ENCODE data around the gene OR2G3. TPM values are rescaled to one million over a fixed set of nuclear protein-coding genes. Genes with fewer than 3 reads are reported as not detected.
A peak's percentile ranks its signal among the peaks of the same experiment; 100 is the strongest.

OR2G3 gene
- not detected for polyA plus RNA-seq (2013, experiment 1 of 2; ENCODE audit: insufficient read length)
- not detected for polyA plus RNA-seq (2013, experiment 2 of 2; ENCODE audit: insufficient read length)

DNA sequence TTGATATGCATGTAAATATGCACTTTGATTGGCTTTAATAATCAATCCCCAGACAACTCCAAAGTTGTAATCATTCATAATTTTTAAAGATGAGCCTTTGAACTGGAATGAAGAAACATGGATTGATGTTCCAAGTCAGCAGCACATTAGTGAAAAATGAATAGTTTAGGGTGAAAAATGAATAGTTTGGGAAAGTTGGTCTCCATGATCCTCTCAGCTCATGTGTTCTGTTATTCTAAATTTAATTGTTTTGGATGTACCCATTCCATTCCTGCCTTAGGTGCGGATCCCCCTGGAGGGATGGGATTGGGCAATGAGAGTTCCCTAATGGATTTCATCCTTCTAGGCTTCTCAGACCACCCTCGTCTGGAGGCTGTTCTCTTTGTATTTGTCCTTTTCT, at the start of gene OR2G3:
Gene OR2G3 (plus strand): TSS at position 301 of the 400 bp plus-strand sequence. CDS start 0 bp downstream, at position 301.
- no peak for DNase-seq

DNA sequence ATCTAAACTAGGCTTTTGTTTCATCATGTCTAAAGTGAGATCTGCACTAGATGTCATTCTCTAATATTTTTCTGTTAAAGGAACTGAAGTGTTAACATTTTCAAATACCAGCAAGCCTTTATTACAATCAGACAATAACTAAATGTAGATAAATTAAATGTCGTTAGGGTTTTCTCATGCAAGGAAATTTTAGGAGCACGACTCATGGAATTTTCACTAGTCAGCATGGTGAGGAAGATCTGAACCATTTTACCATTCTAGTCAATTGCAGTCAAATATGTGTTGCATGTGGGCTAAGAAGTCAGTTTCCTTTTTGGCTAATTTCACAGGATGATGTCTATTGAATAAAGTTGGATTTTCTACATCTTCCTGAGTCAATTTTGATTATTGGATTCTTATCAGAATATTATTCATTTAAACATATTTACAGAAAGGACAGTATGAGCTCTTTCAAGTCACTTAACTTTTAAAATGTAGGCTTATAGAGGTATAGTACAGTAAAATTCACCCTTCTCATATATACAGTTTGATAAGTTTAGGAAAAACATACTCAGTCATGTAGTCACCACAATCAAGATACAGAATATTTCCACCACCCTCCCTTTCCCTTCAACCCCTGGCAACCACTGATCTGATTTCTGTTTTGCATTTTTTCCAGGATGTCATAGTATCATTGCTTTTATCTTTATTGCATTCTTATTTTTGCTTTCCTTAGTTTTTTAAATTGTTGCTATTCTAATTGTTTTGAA, 47.3 kb upstream of the OR2G3 start:
- DNase-seq, result peak; percentile 44

DNA sequence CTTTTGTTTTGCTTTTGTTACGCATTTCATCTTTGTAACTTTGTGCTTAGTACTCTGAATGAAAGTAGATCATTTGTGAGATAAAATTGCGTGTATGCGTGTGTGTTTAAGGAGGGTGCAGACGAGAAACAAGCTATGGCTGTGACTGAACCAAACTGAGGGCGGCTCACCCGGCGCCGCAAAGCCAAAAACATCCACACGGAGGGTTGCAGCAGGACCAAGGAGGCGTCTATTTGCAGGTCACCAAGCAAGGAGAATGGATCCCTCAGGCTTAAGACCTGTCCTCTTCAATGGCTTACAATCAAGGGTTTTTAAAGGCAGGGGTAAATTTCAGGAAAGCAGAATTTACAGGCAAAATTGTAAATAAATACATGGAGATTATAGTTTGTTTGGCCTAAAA, 43.7 kb upstream of the OR2G3 start:
- no peak for DNase-seq

DNA sequence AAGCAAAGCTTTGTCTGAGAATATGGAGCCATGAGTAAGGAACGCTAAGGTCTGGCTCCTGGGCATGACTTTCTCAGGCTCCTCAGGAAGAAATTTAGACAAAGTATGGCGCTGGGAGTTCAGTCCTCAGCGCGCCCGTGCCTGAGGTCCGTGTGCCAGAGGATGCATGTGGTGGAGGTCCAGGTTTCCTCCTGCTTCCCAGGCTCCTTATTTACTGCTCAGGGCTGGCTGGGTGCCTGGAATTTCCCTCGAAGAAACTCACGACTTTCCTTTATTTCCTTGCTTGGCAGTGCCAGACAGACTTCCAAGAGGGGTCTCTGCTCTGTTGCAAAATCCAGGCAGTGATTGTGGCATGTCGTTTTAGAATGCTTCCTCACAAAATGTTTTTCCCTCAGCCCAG, 43.2 kb upstream of the OR2G3 start:
- no peak for DNase-seq

DNA sequence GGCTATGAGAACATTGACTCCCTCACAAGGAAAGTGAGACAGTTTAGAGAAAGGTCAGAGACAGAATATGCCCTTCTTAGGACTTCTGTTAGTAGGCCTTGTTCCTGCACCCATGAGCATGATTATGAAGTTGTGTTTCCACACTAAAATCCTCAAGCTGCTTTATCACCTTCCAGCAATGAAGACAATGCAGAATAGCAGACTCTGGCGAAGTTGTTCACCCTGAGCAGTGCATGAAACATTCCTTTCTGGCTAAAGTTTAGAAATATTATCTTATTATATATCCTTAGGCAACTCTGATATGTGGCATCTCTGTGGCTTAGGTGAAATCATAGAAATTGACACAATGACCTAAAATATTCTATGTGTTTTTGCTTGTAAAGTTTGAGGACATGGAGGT, 31.1 kb upstream of the OR2G3 start:
- no peak for DNase-seq

DNA sequence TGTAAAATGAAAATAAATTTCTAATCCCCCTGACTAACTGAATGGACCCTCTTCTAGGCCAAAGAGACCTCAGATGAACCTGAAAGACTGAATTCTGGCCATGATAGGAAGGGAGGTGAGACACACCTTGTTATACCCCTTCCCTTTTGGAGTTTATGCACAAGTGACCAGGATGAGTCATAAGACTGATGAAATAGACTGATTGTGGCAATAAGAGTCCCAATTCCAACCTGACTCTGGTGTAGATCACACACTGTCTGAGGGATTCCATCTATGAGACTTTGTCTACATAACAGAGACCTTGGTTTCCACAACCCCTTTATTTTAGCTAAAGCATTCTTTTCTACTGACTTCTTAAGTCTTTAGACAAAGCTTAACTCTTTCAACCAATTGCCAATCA, 30.7 kb upstream of the OR2G3 start:
- no peak for DNase-seq

DNA sequence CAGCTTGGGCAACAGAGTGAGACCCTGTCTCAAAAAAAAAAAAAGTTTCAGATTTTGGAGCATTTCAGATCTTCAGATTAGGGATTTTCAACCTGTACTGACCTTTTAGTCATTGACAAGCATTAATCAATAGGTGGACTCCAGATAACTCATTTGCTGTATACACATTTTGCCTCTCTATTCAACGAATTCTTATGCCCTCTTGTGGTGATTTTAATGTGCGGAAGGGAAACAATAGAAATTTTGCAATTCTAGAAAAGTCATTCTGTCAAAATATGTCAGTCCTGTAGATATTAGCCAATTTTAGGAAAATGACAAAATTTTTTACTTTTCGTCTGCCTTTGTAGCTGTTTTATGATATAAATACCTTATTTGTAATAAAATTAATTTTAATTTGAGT, 28.9 kb upstream of the OR2G3 start:
- no peak for DNase-seq

DNA sequence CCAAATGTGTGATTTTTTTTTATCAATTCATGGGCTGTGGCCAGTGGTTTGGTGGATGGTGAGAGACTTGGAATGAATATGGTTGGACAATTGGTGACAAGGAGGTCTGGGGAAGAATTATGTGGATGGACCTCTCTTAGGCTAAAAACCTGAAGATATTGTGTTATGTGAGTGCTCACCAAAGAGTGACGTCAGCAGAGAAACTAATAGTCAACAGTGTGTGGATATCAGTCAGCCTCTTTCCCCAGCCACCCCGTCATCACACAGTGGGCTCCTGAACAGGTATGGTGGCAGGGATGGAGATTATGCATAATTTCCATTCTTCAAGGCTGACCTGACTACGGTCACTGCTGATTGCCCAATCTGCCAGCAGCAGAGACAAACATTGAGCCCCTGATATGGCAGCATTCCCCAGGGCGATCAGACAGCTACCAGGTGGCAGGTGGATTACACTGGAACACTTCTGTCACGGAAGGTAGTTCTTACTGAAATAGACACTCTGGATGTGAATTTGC, 26.4 kb upstream of the OR2G3 start:
- no peak for DNase-seq

DNA sequence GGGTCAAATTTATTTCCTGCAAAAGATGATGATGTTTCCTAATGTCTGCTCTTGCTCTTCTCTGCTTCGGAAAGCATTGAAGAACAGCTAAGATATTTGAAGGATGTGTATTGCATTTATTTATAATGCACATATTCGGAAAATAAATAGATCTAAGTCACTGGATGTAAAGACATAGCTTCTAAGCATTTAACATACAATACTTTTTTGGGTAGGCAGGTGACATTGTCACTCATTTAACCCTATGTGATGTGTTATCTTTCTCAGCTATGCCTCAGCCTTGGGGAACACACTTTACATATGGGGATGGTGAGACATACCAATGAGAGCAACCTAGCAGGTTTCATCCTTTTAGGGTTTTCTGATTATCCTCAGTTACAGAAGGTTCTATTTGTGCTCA, 17.3 kb upstream of the OR2G3 start, which contains the start of gene OR2G2:
Gene OR2G2 (plus strand): TSS at position 301 of the 400 bp plus-strand sequence. CDS start 0 bp downstream, at position 301.
- no peak for DNase-seq

DNA sequence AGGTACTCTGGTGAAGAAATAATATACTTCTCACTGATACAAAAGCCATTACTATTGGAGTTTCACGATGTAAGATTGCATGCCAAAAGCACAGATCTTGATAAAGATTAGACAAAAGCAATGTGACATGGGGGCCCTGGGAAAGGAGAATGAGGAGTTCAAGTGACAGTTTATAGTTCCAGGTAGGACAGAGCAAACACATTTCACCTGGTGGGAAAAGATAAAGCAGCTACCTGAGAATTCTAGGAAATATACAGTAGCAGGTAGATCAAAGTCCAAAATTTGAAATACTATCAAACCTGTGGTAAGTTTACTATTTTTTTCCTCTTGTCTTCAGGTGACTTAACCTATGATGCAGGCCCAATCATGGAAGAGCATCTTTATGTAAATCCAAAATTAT, 8.0 kb downstream of the OR2G3 start:
- DNase-seq, result no peak

DNA sequence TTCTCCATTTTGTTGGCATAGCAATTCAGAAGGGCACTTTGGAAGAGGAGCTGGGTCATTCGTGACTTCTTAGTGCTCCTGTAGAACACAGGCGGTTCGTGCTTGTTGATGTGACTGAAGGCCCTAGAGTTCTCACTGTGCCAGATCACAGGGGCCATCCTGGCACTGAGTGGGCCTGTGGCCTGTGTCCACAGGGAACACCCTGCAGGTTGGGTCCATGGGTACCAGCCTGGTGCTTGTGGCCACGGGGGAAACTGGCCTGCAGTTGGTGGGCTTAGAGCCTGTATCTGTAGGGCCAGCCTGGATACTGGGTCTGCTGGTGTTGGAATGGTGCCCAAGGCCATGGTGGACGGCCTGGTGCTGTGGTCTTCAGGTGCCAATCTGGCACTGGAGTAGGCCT, 9.2 kb downstream of the OR2G3 start:
- DNase-seq, result no peak

DNA sequence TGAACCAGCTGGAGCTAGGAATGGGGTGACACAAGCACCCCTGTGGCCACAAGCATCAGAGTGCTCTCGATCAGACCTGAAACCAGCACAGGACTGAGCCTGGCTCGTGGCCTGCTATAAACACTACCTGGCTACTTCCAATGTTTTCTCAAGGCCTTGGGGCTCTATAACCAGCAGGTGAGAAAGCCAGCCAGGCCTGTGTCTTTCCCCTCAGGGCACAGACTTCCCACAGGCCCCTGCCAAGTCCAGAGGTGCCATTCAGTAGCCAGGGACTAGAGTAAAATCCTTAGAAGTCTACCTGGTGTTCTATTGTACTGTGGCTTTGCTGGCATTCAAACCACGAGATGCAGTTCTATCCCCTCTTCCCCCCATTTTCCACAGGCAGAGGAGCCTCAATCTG, 22.6 kb downstream of the OR2G3 start:
- no peak for DNase-seq

DNA sequence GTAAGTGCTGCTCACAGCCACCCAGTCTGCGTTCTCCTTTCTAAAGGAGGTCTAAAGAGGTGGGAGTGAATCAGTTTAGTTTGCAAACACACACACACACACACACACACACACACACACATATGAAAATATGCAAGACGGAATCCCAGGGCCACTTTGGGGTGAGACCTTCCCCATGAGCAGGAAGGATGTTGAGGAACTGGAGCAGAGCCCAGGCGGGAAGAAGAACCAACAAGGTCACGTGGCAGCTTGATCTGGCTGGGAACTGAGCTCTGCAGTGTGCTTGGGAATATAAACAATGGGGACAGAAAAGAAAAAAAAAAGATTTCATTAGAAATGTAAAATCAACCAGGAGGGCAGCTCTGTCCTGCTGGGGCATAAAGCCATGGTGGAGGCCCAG, 32.6 kb downstream of the OR2G3 start:
- DNase-seq, result no peak

DNA sequence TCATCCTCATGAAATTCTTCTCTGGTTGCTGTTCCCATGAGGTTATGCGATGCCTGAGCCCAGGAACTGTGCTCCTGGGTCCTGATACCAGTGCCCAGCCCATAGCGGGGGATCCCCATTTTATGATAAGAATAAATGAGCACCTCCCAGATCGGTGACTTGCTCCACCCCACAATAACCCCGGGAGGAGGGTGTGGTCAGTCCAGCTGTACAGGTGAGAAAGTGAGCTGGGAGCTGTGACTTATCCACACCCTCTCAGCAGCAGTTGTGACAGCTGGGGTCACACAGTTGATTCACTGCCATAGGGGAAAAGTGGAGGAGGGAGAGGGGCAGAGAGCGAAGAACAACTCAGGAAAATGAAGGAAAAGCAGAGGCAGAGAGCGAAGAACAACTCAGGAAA, 33.4 kb downstream of the OR2G3 start:
- DNase-seq, result no peak

DNA sequence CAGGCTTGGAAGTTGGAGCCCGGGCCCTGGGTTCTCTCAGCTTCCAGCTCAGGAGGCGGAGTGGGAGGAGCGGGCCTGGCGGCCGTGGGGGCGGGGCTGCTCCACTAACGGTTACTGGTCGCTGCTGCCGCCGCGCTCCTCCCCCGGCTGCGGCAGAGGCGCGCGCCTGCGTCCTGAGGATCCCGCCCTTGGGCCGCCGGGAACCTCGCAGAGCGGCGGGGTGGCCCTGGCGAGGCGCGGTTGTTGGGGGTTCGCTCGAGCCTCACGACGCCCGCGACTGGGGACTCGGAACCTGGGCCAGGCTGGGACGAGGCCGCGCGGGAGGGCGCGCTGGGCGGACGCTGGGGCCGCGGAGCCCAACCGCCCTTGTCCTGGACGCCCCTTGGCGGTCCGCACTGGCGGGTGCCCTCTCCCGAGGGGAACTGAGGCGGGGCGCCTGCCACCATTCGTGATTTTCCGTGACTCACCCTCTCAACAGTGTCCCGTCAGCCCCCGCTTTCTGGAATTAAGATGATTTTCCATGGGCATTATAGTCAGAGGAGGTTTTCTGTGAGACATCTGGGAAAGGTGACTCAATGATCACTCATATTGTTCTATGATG, 34.1 kb downstream of the OR2G3 start:
- peak; percentile 13 for DNase-seq

DNA sequence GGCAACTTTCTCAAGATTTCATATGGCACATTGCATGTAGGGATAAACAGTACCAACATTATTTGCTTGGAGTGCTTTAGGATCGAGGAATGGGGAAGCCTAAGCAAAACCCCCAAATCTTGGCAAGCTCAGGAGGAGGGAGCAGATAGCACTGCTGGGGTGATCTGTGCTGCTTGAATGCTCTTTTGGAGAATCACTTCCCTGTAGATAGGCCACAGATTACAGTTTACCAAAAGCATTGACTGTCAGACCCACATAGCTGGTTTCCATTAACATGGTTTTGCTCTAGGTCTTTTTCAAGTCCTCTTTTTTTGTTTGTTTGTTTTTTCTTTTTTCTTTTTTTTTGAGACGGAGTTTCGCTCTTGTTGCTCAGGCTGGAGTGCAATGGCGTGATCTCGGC, 37.4 kb downstream of the OR2G3 start:
- DNase-seq, result no peak

DNA sequence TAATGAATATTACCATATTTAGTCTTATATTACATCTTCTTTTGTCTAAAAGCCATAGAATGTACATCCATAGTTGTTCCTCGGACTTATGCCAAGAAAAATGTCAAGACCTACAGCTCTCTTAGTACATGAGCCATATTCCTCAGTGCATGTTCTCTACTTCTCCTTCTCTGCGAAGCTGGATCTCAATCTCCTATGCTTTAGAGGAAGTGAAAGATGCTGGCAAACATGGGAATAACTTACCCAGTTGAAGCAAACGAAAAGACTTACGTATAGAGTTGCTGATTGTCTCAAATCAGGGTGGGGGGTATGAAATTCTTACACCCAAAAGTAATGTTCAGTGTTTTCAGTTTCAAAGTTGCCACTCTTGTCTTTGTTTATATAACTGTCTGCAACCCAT, 41.5 kb downstream of the OR2G3 start:
- DNase-seq, result no peak

DNA sequence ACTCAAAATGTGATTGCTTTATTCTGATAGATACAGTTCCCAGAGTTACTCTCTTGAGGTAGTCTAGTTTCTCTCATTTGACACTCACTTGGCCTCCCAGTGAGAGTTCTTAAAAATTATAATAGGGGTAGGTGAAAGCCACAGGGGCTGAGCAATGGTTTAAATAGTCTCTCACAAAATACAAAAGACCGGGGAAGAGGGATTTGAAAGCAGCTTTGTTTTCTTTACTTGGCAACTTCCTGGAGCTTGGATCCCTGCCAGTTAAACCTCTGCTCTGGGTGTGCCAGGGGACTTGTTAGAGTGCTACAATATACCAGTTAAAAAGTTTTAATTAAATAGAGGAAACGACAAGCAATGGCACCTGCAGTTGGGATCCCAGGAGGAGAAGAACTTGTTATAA, 42.5 kb downstream of the OR2G3 start:
- DNase-seq, result no peak

DNA sequence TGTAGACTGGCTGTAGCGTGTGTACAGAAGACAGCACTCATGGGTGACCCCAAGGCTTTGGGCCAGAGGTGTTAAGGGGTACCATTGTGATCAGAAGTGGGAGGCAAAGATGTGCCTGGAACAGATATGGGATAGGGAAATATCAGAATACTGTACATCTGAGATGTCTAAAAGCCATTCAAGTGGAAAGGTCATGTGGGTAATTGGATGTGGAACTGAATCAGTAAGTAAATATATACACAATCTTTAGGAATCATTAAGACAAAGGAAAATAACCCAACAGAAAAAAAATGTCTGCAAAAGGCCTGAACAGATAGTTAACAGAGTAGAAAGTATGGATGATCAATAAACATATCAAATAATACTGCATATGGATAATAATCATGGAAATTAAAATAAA, 47.7 kb downstream of the OR2G3 start:
- DNase-seq, result no peak

Measured in fibroblast of skin of back (primary cell).